ENCODE results near the gene IL2RG.
A peak's percentile ranks its signal among the peaks of the same experiment; 100 is the strongest.

IL2RG gene

DNA sequence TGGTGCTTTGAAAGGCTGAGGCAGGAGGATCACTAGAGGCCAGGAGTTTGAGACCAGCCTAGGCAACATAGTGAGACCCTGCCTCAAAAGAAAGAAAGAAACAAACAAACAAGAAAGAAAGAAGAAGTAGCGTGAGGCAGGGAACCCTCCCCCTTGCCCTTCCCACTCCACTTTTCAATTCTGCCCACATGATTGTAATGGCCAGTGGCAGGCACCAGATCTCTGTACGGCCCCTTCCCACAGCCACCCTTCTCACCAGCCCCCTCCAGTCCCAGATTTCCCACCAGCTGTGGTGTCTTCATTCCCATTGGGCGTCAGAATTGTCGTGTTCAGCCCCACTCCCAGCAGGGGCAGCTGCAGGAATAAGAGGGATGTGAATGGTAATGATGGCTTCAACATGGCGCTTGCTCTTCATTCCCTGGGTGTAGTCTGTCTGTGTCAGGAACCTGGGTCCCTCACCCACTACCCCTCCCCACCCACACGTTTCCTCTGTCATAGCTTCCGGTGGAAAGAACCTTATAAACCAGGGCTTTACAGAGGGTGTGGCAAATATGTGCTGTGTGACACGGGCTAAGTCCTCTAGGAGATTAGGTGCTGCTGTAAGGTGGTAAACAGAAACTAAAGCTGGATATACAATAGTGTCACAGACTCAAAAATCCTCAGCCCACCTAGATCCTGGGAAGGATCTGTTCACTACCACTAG, at the start of gene IL2RG:
TSS of gene IL2RG (minus strand) at position 437 of the 703 bp plus-strand sequence. CDS start at position 399, 38 bp downstream.
- DNase-seq, result peak; percentile 80

DNA sequence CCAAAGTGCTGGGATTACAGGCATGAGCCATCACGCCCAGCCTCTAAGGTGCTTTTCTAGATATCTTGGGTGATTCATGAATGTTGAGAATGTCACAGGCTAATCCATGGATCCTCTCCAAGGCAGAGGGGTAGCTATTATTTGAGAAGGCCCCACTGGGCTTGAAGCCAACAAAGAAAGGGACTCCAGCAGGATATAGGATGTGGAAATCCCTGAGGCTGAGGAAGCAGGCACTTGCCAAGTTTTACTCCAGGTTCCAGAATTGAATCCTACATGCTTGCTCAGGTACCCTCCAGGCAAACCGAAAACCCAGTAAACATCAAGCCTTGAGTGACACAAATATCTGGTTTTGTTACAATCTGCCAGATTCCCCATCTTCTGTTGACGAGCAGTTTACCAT, 49.1 kb upstream of the IL2RG start:
- DNase-seq, result no peak

DNA sequence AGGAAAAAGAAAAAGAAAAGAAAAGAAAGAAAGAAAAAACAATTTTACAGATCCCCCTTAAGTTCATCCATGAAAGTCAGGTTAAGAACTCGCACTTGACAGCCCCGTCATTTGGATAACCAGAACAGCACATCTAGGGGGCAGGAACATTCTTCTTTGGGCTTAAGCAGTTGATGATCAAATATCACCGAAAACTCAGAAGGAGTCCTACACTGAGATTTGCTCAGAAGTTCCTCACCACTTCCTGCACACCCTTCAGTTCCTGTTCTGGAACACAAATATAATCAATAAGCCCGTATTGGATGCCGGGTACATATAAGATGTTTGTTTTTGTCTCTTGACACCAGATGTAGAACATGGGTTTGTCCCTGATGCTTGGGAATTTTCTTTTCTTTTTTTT, 48.0 kb upstream of the IL2RG start:
- DNase-seq, result no peak

DNA sequence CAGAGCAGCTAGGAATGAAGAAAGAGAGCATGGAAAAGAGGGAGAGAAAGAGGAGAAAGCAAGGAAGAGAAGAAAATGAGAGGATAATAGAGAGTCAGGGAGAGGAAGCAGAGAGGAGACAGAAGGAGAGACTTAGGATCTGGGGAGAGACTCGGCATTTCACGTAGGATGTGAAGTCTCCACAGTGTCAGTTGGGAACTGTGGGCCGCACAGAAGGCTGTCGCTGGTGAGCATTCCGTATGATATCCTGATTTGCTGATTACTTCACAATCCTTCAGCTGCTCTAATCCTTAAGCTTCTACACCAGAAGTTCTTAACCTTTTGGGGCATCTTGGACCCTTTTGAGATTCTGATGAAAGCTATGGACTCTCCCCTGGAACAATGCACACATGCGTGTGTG, 47.2 kb upstream of the IL2RG start:
- no peak for DNase-seq

DNA sequence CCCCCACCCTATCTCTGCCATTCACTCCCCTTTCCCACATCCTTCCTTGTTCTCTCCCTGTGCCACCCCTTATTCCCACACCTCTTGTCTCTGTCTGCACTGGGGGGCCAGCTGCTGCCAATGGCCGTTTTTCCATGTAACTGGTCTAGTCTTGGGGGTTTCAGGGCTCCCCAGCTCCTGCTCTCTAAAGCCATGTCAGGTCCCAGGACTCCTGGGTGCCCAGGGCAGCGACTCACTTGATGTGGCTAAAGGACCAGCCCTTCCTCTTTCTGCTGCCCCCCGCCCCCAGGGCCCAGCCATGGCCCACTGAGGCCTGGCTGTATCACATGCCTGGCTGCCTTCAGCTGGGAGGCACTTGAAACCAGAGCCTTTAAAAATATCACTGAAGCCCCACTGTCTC, 43.3 kb upstream of the IL2RG start:
- no peak for DNase-seq

DNA sequence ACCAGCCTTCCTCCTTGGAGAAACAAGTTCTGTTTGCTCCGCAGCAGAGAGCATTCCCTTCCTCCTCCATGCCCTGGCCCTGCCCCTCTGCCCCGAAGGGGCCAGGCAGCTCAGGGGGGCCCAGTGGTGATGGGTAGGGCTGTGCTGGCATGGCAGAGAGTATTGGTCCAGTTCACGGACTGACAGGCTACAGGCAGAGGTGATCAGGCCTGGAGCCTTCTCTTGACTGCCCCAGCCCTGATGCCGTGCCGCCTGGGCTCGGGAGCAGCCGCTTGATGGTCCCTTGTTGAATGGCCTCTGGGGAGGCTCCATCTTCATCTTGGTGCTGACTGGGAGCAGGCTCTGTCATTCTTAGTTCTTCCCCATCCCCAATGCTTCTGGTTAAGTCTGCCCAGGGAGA, 42.8 kb upstream of the IL2RG start:
- DNase-seq, result no peak

DNA sequence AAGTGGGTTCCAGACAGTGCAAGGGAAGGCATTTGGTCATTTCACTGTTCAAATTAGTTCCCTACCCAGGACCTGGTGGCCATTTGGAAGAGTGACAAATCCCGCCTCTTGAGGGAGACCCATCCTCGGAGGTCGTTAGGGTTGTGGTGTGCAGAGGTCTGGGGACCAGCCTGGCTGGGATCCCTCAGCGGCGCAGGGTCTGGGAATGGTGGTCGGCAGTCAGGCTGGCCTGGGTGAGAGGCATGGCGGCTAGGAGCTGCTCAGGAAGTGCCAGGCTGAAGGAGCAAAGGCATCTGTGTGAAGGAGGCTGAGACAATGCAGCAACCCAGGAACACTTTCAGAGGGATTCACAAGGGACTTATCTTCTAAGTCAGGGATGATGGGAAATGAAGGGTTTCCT, 40.0 kb upstream of the IL2RG start:
- DNase-seq, result no peak

DNA sequence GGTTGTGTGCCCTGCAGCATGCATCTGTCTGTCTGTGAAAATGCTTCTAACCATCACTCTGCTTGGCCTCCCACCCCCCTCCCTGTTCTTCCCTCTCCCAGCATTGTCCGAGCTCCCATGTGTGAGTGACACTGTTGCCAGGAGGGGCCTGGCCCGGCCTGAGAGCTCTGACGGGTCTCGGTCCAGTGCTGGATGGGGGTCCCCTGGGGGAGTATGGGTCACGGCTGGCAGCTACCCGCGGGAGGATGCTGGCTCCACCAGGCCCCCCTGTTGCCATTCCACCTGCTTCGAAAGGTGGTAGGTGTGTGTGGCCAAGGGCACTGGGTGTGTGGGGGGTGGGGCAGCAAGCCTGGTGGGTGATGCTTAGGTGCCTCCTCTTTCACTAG, 36.9 kb upstream of the IL2RG start:
- DNase-seq, result no peak

DNA sequence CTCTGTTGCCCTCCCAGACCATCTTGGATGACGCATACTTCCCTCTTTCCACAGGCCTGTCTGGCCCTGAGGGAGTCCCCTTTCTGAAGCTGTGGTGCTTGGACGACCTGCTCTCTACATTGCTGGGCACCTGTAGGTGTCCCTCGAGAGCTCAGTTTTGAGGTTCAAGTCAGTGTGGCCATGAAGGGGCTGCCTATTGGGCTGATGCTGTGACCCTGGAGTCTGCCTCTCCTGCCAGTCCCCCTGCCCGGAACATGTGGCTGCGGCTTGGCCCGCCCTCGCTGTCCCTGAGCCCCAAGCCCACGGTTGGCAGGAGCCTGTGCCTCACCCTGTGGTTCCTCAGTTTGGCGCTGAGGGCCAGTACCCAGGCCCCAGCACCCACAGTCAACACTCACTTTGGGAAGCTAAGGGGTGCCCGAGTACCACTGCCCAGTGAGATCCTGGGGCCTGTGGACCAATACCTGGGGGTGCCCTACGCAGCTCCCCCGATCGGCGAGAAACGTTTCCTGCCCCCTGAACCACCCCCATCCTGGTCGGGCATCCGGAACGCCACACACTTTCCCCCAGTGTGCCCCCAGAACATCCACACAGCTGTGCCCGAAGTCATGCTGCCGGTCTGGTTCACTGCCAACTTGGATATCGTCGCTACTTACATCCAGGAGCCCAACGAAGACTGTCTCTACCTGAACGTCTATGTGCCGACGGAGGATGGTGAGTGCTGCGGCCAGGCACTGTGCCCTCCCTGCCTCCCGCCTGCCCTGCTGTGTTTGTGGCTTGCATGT, 36.3 kb upstream of the IL2RG start:
- no peak for DNase-seq

DNA sequence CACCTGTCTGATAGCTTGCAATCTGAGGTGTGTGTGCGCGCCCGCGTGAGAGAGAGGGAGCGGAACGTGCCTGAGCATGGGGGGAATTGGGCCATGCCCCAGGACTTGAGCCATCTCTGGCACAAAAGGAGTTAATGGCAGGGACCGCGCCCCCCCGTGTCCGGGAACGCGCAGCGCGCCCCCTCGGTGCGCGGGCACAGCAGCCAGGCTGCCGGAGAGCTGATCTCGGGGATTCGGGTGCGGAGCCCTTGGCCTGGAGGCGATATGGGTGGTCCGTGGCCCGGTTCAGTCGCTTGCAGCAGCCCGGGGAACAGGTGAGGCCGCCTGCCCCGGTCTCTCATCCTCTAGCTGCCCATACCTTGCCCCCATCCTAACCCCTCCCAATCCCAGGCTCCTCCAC, 33.3 kb upstream of the IL2RG start, which contains the start of gene NLGN3:
TSS of gene NLGN3 (plus strand) at position 191 of the 400 bp plus-strand sequence. CDS start 2,909 bp downstream, outside the sequence.
- DNase-seq, result no peak

DNA sequence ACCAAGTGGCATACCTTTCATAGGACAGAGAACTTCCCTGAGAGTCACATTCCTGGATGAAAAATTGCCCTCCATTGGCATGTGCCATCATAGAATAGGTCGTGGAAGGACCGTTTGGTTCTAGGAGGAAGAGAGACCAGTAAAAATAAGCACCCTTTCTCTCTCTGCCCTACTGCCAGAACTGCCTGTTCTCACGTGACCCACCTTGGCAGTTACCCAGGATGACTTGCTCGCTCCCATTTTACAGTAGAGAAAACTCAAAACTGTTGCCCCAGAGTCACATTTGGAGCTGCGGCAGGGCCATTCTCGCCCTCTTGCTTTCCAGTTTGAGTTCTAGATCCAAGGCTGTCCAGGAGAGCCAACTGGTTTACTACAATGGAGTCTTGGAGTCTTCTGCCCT, 32.1 kb upstream of the IL2RG start:
- DNase-seq, result no peak

DNA sequence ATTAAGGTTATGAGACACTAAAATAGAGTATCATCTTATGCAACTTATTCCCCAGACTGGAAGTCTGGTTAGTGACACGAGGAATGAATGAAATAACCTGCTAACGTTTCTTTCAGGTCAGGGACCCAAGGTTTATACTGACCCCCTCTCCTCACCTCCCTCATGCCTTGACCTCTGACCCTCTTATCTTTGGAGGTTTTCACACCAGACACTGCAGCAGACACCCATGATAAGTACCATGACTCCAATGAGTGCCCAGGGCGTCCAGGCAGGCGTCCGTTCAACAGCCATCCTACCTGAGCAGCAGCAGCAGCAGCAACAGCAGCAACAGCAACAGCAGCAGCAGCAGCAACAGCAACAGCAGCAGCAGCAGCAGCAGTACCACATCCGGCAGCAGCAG, 29.1 kb upstream of the IL2RG start:
- no peak for DNase-seq

DNA sequence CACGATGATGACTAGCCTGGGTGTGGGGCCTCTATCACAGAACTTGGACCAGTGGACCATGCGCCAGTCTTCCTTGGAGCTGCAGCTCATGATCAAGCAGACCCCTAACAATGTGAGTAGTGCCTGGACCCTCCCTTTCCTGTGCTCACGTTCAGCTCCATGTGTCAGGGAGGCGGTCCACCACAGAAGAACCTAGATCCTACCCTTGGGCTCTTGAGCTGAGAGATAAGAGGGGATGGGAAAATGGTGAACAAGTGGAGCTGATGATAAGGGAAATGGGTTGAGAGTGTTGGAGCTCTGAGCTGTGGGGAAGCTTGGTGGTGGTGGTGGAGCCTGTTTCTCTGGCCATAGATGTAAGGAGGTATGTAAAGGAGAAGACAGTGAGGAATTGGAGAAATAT, 20.1 kb upstream of the IL2RG start:
- DNase-seq, result no peak

DNA sequence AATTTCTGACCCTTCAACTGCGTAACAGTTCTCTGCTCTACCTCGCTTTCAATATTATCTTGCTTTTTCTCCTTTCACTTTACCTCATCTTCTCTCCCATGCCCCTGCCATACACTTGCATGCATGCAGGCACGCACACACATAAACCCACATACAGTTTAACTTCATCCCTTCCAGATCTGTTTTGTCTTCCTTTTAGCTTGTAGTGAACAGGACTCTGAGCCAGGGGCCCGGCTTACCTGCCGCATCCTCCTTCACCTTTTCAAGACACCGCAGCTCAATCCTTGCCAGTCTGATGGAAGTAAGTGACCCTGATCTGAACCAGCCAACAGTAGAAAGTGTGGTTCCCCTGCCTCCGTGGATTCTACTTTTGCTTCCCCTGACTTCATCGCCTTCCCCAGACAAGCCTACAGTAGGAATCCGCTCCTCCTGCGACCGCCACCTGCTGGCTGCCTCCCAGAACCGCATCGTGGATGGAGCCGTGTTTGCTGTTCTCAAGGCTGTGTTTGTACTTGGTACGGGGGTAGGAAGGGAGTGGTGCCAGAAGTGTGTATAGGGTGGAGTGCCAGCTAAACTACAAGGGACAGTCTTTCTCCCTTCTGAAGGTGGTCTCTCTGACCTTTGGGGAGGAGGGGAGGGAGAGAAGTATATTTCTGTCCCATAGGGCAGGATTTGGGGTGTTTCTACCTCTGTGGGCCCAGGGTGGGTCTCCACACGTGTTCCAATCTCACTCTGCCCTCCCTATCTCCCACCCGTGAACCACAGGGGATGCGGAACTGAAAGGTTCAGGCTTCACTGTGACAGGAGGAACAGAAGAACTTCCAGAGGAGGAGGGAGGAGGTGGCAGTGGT, 17.8 kb upstream of the IL2RG start:
- peak; percentile 72 for DNase-seq

DNA sequence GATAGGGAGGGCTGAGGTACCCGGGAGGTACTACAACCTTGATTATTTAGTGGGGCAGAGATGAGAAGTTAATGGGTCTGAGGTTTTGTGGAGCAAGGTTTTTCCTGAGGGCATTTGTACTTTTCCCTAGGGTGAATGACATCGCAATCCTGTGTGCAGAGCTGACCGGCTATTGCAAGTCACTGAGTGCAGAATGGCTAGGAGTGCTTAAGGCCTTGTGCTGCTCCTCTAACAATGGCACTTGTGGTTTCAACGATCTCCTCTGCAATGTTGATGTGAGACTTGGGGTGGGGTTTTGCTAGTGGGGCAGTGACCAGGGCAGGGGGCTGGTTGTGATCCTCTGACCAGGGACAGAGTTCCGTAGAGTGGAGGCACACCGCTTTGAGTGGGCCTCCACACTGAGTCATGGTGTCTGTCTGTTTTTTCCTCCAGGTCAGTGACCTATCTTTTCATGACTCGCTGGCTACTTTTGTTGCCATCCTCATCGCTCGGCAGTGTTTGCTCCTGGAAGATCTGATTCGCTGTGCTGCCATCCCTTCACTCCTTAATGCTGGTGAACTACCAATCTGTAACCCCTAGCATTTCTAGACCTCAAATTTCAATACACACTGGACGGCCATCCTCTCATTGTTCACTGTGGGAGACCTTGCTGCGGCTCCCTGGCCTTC, 16.9 kb upstream of the IL2RG start:
- DNase-seq, result no peak

DNA sequence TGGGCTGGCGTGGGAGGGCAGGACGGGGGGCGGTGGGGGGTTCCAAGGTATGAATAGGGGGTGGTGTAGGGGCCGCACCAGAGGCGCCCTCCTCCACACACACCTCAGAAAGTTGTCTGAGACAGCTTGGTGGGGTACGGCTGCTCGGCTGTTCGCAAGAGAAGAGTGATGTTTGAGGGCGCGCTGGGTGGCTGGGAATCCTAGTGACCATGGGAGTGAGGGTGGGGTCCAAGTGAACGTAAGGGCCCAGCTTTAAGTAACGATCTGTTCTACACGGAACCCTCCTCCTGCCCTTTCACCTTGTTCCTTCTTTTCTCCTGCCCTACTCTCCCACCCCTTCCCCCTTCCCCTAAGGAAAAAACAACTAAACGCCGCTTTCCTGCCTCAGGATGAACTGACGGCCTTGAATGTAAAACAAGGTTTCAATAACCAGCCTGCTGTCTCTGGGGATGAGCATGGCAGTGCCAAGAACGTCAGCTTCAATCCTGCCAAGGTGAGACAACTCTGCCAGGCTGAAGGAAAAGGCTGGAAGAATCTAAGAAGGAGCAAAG, 7.7 kb upstream of the IL2RG start:
- DNase-seq, result no peak

DNA sequence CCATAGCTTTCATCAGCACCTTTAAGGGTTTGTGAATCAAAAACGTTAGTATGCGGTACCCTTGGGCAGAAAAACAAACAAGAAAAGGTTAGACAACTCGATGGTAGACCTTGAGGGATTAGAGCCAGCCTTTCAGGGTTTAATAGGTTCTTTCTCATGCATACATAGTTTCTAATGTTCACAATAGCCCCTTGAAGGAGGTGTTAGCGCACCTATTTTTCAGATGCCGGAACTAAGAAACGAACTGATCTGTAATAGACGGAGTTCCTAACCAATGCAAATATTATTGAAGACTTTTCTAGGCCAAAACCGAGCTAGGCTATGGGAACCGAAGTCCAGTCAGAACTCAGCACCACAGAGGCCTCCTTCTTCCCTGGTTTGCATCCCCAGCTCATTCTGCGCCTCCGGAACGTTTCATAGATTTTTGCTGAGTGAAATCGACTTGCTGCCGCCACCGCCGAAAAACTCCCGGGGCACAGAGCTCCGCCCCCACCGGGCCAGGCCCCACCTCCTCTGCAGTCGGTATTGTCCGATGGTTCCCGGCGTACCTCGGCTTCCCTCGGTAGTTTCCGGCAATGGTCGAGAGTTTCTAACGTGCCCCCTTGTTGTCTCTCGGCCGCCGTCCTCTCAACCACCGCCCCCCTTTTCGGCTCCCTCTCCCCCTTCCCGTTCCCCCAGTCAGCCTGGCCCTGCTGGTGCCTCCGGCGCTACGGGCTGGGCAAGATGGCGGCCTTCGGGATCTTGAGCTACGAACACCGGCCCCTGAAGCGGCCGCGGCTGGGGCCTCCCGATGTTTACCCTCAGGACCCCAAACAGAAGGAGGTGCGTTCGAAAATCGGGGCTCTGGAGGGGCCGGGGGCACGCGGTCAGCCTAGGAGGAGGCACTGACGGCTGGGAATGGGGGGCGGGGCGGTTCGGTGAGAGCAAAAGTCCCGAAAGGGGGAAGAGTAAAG, 6.9 kb upstream of the IL2RG start, which contains the start of gene MED12:
TSS of gene MED12 (plus strand) at position 565 of the 953 bp plus-strand sequence. CDS start at position 724, 159 bp downstream.
- DNase-seq, result peak; percentile 85

DNA sequence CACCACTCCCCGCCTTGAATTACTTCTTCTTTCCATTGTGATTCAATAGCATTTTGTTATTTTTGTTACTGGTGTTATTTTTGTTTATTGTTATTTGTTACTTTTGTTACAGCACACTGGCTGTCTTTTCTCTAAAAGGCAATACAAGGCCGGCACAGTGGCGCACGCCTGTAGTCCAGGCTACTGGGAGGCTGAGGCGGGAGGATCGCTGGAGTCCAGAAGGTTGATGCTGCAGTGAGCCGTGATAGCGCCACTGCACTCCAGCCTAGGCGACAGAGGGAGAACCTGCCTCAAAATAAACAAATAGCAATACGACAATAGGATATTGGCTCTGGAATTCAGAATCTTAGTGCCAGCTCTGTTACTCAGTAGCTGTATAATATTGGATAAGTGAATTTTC, 6.0 kb upstream of the IL2RG start:
- DNase-seq, result no peak

DNA sequence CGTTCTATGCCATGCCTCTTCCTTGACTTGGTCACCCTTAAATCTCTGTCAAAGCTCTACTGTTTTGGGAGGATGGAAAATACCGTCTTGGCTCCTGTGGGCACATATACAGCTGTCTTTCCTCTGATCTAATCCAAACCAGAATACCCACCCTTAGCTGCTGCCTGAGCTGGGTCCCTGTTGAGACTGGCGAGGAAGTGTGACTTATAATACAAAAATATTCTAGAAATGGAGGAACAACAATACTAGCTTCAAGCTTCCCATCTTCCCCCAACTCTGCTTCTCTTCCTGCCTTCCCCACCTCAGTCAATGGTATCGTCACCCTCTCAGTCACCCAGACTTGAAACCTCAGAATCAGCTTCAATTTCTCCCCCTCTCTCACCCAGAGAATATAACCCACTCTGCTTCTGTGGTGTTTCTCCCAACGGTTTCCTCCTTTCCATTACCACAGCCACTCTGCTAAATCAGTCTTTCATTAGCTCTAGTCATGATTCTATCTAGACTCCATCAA, 599 bp upstream of the IL2RG start:
- no peak for DNase-seq

DNA sequence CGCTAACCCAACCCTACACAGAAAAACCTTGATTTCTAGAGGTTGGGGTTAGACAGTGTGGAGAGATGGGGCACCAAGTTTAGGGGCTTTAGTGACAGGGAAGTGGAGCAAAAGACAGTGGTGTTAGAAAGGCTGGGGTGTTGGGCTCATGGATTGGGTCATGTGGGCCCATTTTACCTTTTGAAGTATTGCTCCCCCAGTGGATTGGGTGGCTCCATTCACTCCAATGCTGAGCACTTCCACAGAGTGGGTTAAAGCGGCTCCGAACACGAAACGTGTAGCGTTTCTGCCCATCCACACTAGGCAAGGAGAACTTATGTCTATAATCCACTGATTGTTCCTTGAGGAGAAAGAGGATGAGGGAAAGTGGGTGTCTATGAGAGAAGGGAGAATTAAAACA, 2.3 kb downstream of the IL2RG start:
- DNase-seq, result no peak

DNA sequence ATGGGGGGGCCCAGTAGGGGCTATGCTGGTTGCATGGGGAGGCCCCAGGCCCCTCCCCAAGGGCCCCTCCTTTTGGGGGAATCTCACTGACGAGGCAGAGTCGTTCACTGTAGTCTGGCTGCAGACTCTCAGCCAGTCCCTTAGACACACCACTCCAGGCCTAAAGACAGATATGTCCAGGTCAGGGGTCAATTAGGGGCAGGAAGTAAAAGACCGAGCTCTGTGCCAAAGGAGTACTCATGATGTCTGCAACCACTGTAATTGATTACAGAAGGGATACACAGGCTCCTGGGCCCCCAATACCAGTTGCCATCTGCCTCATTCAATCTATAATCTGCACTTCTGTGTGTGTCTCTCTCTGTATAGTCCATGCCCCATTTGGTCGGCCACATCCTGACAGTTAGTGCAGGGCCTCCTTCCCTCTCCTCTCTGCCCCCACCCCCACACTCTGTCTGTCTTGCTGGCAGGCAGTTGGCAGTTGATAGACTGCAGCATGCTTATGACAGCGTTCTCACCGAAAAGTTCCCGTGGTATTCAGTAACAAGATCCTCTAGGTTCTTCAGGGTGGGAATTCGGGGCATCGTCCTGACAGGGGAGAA, 3.5 kb downstream of the IL2RG start:
- DNase-seq, result peak; percentile 17

Data from stimulated activated CD4-positive, alpha-beta T cell treated with anti-CD3 and anti-CD28 coated beads, Interleukin-4, amount 100 ng/mL, for 24 hours (primary cell).